ENCODE data around the gene JADE2.
A peak's percentile ranks its signal among the peaks of the same experiment; 100 is the strongest.

Gene JADE2

DNA sequence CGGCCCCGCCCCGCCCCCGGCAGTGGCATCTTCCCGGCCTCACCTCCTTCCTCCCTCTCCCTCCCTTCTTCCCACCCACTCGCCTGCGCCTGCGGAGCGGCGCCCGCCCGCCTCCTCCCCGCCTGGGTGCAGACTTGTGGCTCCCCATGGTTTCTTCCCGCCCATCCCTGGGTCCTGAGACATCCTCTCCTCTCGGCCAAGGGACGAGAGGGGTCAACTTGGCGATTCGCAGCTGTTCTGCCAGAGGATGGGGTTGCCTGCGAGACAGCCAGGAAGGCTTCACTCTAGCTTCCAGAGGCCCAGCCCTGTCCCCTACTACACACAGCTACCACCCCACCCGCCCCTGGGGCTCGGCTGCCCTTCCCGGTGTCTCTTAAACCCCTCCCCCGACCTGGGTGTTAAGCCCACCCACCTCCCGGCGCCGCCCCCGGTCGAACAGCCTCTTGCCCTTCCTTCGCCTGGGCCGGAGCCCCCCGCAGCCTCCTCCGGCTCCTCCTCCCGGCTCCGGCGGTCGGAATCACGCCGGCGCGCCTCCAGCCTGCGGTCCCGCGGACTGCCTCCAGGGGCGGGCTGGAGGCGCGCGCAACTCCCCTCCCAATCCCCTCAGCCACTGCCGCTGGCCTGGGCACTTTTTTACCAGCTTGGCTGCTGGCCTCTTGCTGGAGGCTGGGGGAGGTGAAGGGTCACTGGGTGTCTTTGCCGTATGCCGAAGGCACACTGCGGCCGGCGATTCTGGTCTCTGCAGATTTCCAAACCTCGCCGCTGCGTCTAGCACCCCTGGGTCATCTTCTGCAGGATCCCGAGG lies 1.9 kb downstream of the JADE2 start:
- H3K27me3 ChIP-seq (ENCODE audit: insufficient read depth, low read length, poor library complexity): no peaks in the 10 kb centered on the region
- H2BK120ac ChIP-seq (ENCODE audit: low read depth, low read length): peak overlapping the region; percentile 69
- H4K8ac ChIP-seq (ENCODE audit: low read depth, low read length): no peak overlapping the region
- peak overlapping the region; percentile 99 for H3K27ac ChIP-seq (ENCODE audit: low read depth, low read length)
- H4K5ac ChIP-seq (ENCODE audit: low read length): no peak overlapping the region
- DNase-seq: peak; percentile 98
- H3K36me3 ChIP-seq (ENCODE audit: control insufficient read depth, insufficient read depth, low read length): no peaks in the 10 kb centered on the region
- peak overlapping the region; percentile 99 for H3K56ac ChIP-seq (ENCODE audit: low read length)
- peaks cover 8% of the 10 kb centered on the region for H3K79me1 ChIP-seq (ENCODE audit: low read length)
- peak overlapping the region; percentile 98 for H3K9ac ChIP-seq (ENCODE audit: low read length)
- H2BK5ac ChIP-seq (ENCODE audit: low read length): peak overlapping the region; percentile 98
- H3K4me1 ChIP-seq (ENCODE audit: control insufficient read depth, low read depth, low read length): peaks cover 26% of the 10 kb centered on the region
- peak overlapping the region; percentile 84 for H3K18ac ChIP-seq (ENCODE audit: low read length)
- H3K79me2 ChIP-seq (ENCODE audit: control insufficient read depth, insufficient read depth, low read length): peaks cover 52% of the 10 kb centered on the region
- H3K4ac ChIP-seq (ENCODE audit: low read depth, low read length): peak overlapping the region; percentile 44
- H3K23ac ChIP-seq (ENCODE audit: low read length): no peak overlapping the region
- WGBS (ENCODE audit: extremely low coverage, insufficient coverage, low lambda C conversion rate): no CpG with 5 or more reads among the region's 57 CpGs
- H3K4me3 ChIP-seq (ENCODE audit: low read length): peak overlapping the region; percentile 86
- no peak overlapping the region for H2BK15ac ChIP-seq (replicated peaks; ENCODE audit: low read depth)
- peak overlapping the region; percentile 97 for H3K4me2 ChIP-seq (ENCODE audit: low read length)
- peak overlapping the region; percentile 65 for H2AK5ac ChIP-seq (ENCODE audit: low read length)

DNA sequence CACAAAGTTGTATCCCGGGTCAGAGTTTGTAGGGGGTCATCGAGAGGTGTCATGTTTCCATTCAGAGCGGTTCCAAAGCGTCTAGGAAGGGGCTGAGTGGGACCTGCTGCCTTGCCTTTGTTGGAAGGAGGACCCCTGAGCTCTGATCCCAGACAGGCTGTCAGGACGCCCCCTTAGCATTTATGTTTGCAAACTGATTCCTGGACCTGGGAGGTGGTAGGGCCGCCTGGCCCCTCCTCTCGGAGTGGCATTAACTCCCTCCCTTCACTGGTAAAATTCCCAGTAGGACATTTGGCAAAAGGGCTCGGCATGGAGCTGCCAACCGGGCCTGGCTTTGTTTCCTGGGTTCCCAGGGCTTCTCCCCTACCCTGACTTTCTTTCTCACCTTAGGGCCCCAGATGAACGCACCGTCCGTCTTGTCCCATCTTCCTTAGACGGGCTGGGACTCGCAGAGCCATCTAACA lies 2.5 kb downstream of the JADE2 start:
- Histone ChIP-seq H3K4me2 (ENCODE audit: low read length) (peak overlapping the region; percentile 16), H2BK120ac (ENCODE audit: low read depth, low read length) (no peak overlapping the region), H3K56ac (ENCODE audit: low read length) (peak overlapping the region; percentile 75), H2AK5ac (ENCODE audit: low read length) (no peak overlapping the region), H2BK5ac (ENCODE audit: low read length) (peak overlapping the region; percentile 5), H3K36me3 (ENCODE audit: control insufficient read depth, insufficient read depth, low read length) (no peaks in the 10 kb centered on the region), H3K18ac (ENCODE audit: low read length) (peak overlapping the region; percentile 84), H3K4ac (ENCODE audit: low read depth, low read length) (no peak overlapping the region), H3K23ac (ENCODE audit: low read length) (peak overlapping the region; percentile 10), H3K27ac (ENCODE audit: low read depth, low read length) (peak overlapping the region; percentile 99), H4K5ac (ENCODE audit: low read length) (no peak overlapping the region), H3K4me1 (ENCODE audit: control insufficient read depth, low read depth, low read length) (peaks cover 28% of the 10 kb centered on the region), H3K27me3 (ENCODE audit: insufficient read depth, low read length, poor library complexity) (no peaks in the 10 kb centered on the region), H4K8ac (ENCODE audit: low read depth, low read length) (no peak overlapping the region), H3K79me1 (ENCODE audit: low read length) (peaks cover 12% of the 10 kb centered on the region), H3K4me3 (ENCODE audit: low read length) (peak overlapping the region; percentile 12), H3K79me2 (ENCODE audit: control insufficient read depth, insufficient read depth, low read length) (peaks cover 58% of the 10 kb centered on the region), H3K9ac (ENCODE audit: low read length) (peak overlapping the region; percentile 60), H2BK15ac (replicated peaks; ENCODE audit: low read depth) (no peak overlapping the region)
- no CpG with 5 or more reads among the region's 14 CpGs for WGBS (ENCODE audit: extremely low coverage, insufficient coverage, low lambda C conversion rate)
- DNase-seq: no peak

DNA sequence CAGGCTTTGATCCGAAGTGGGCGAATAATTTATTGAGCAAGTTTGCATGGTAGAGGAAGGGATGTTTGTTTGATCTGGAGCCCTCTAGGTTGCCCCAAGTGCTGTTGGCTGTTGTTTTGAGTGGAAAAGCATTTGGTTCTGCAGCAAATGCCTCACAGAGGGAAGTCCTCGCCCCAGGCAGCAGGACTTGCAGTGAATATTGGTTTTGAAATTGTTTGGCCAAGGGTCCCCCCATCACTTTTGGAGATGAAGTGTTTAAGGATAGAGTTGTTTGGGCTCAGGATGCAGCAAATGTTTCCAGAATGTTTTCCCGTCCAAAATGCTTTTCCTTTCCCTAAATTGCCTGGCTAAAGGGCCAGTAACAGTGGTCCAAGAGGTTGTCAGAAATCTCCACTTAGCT lies 3.1 kb downstream of the JADE2 start:
- Histone ChIP-seq H2BK15ac (replicated peaks; ENCODE audit: low read depth) (no peak overlapping the region), H3K79me1 (ENCODE audit: low read length) (peaks cover 13% of the 10 kb centered on the region), H3K9ac (ENCODE audit: low read length) (peak overlapping the region; percentile 60), H3K27me3 (ENCODE audit: insufficient read depth, low read length, poor library complexity) (no peaks in the 10 kb centered on the region), H2BK120ac (ENCODE audit: low read depth, low read length) (no peak overlapping the region), H4K8ac (ENCODE audit: low read depth, low read length) (no peak overlapping the region), H3K4me3 (ENCODE audit: low read length) (no peak overlapping the region), H3K79me2 (ENCODE audit: control insufficient read depth, insufficient read depth, low read length) (peaks cover 64% of the 10 kb centered on the region), H3K4ac (ENCODE audit: low read depth, low read length) (no peak overlapping the region), H4K5ac (ENCODE audit: low read length) (no peak overlapping the region), H3K18ac (ENCODE audit: low read length) (no peak overlapping the region), H2AK5ac (ENCODE audit: low read length) (peak overlapping the region; percentile 39), H3K4me2 (ENCODE audit: low read length) (peak overlapping the region; percentile 16), H3K56ac (ENCODE audit: low read length) (peak overlapping the region; percentile 75), H3K27ac (ENCODE audit: low read depth, low read length) (peak overlapping the region; percentile 7), H2BK5ac (ENCODE audit: low read length) (no peak overlapping the region), H3K4me1 (ENCODE audit: control insufficient read depth, low read depth, low read length) (peaks cover 32% of the 10 kb centered on the region), H3K23ac (ENCODE audit: low read length) (no peak overlapping the region), H3K36me3 (ENCODE audit: control insufficient read depth, insufficient read depth, low read length) (no peaks in the 10 kb centered on the region)
- no CpG with 5 or more reads among the region's 4 CpGs for WGBS (ENCODE audit: extremely low coverage, insufficient coverage, low lambda C conversion rate)
- DNase-seq: no peak

DNA sequence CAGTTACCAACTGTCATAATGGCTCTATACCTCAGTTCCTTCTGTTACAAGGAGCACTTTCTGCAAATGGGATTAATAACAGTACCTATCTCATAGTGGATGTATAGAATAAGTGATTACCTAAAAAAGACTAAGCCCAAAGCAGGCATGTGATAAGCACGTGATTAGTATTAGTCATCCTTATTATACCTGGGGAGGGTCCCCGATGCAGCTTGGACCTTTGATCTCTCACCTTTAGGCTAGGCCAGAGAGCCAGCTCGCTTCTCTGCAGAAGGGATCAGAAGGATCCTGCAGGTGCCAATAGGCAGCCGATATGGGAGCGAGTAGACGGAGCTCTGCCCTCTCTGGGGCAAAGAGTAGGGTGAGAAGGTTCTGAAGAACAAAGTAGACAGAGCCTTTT lies 4.0 kb downstream of the JADE2 start:
- Histone ChIP-seq H4K8ac (ENCODE audit: low read depth, low read length) (no peak overlapping the region), H3K4me2 (ENCODE audit: low read length) (no peak overlapping the region), H2BK5ac (ENCODE audit: low read length) (no peak overlapping the region), H3K56ac (ENCODE audit: low read length) (peak overlapping the region; percentile 8), H3K9ac (ENCODE audit: low read length) (peak overlapping the region; percentile 60), H3K23ac (ENCODE audit: low read length) (no peak overlapping the region), H3K18ac (ENCODE audit: low read length) (no peak overlapping the region), H3K36me3 (ENCODE audit: control insufficient read depth, insufficient read depth, low read length) (no peaks in the 10 kb centered on the region), H3K27ac (ENCODE audit: low read depth, low read length) (no peak overlapping the region), H2BK15ac (replicated peaks; ENCODE audit: low read depth) (no peak overlapping the region), H3K79me2 (ENCODE audit: control insufficient read depth, insufficient read depth, low read length) (peaks cover 73% of the 10 kb centered on the region), H2AK5ac (ENCODE audit: low read length) (peak overlapping the region; percentile 39), H3K27me3 (ENCODE audit: insufficient read depth, low read length, poor library complexity) (no peaks in the 10 kb centered on the region), H3K4me1 (ENCODE audit: control insufficient read depth, low read depth, low read length) (peaks cover 32% of the 10 kb centered on the region), H3K79me1 (ENCODE audit: low read length) (peaks cover 13% of the 10 kb centered on the region), H3K4ac (ENCODE audit: low read depth, low read length) (no peak overlapping the region), H3K4me3 (ENCODE audit: low read length) (no peak overlapping the region), H4K5ac (ENCODE audit: low read length) (no peak overlapping the region), H2BK120ac (ENCODE audit: low read depth, low read length) (no peak overlapping the region)
- no CpG with 5 or more reads among the region's 6 CpGs for WGBS (ENCODE audit: extremely low coverage, insufficient coverage, low lambda C conversion rate)
- DNase-seq: no peak

DNA sequence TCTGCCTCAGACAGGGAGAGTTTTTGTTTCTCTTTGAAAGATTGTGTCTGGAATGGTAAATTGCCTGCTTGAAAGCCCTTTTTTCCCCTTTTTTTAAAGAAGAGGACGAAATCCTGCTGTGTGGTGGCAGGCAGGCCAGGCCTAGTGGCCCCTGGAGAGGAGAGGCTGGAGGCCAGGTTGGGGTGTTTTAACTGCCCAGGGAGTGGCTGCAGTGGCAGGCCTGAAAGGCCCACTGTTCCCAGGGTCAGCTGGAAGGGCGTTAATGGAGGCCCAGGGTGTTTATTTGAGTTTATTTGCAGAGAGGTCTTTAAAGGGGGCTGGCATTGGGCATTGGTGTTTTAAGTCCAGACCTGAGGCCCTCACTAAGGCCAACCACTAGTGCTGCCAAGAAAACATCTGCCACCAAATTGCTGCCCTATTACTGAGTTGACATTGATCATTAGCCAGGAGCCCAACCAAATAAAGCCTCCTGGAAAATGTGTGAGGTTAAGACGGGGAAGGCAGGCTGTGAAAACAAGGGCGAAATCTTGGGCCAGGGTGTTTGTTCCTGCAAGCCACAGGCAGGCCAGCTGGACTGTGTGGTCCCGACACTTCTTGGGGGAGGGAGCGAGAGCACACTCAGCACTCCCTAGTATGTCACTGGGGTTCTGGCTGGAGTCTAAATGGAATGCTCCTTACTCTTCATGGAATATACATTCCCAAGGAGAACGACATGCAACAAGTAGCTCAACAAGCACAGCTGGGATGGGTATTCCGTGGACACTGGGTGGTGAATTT lies 5.0 kb downstream of the JADE2 start:
- H3K27me3 ChIP-seq (ENCODE audit: insufficient read depth, low read length, poor library complexity): no peaks in the 10 kb centered on the region
- H3K9ac ChIP-seq (ENCODE audit: low read length): peak overlapping the region; percentile 45
- no peak overlapping the region for H4K5ac ChIP-seq (ENCODE audit: low read length)
- peaks cover 34% of the 10 kb centered on the region for H3K4me1 ChIP-seq (ENCODE audit: control insufficient read depth, low read depth, low read length)
- no peak overlapping the region for H3K4me3 ChIP-seq (ENCODE audit: low read length)
- H3K79me1 ChIP-seq (ENCODE audit: low read length): peaks cover 17% of the 10 kb centered on the region
- H3K79me2 ChIP-seq (ENCODE audit: control insufficient read depth, insufficient read depth, low read length): peaks cover 83% of the 10 kb centered on the region
- no peak overlapping the region for H3K23ac ChIP-seq (ENCODE audit: low read length)
- H4K8ac ChIP-seq (ENCODE audit: low read depth, low read length): no peak overlapping the region
- H2AK5ac ChIP-seq (ENCODE audit: low read length): no peak overlapping the region
- H3K18ac ChIP-seq (ENCODE audit: low read length): no peak overlapping the region
- H3K56ac ChIP-seq (ENCODE audit: low read length): peak overlapping the region; percentile 35
- no peak overlapping the region for H2BK5ac ChIP-seq (ENCODE audit: low read length)
- H2BK15ac ChIP-seq (replicated peaks; ENCODE audit: low read depth): no peak overlapping the region
- WGBS (ENCODE audit: extremely low coverage, insufficient coverage, low lambda C conversion rate): no CpG with 5 or more reads among the region's 8 CpGs
- no peak overlapping the region for H2BK120ac ChIP-seq (ENCODE audit: low read depth, low read length)
- H3K36me3 ChIP-seq (ENCODE audit: control insufficient read depth, insufficient read depth, low read length): no peaks in the 10 kb centered on the region
- DNase-seq: no peak
- no peak overlapping the region for H3K4ac ChIP-seq (ENCODE audit: low read depth, low read length)
- no peak overlapping the region for H3K27ac ChIP-seq (ENCODE audit: low read depth, low read length)
- H3K4me2 ChIP-seq (ENCODE audit: low read length): no peak overlapping the region
